ENCODE data around the gene JAK1.

- TF ChIP-seq CTCF (IDR thresholded peaks at IDR 0.05) (no peak), NR2C2 (CRISPR knock-in tag; IDR thresholded peaks at IDR 0.05) (no peak), CREB1 (CRISPR knock-in tag; IDR thresholded peaks at IDR 0.05) (no peak), TCF7 (CRISPR knock-in tag; IDR thresholded peaks at IDR 0.05; ENCODE audit: low read depth) (no peak), GRHL2 (CRISPR knock-in tag; IDR thresholded peaks at IDR 0.05; ENCODE audit: insufficient replicate concordance, severe bottlenecking) (no peak)
Observed at GRCh38 chr1:64967381-64967780, 1.0 kb upstream of the JAK1 start.

Data from WTC11 (cell line).